NT2/D1 (cell line): ENCODE data around the gene DBN1.
A peak's percentile ranks its signal among the peaks of the same experiment; 100 is the strongest.
"Not testable (repeated sequence)": the region's sequence is repeated elsewhere in the genome, so short reads cannot be mapped to it uniquely, and the experiment has no call there.

Experiments
- DNase-seq: peaks from one replicate; pipeline ENCODE4 v3.0.0-alpha.2; 2011; ENCODE audit warnings: low read depth, low spot score
- H3K27me3 ChIP-seq: 2 replicates; pipeline ENCODE4 v1.6.0; 2011; ENCODE audit warnings: mild to moderate bottlenecking; ENCODE audit not compliant: insufficient read length, insufficient read depth
- H3K36me3 ChIP-seq: 2 replicates; pipeline ENCODE4 v1.6.1; 2011; ENCODE audit warnings: mild to moderate bottlenecking, low read length, mixed read lengths; ENCODE audit not compliant: insufficient read depth, insufficient read length
- H3K4me1 ChIP-seq: 2 replicates; pipeline ENCODE4 v1.5.1; 2011; ENCODE audit not compliant: insufficient read depth, insufficient read length
- H3K4me3 ChIP-seq: 2 replicates; pipeline ENCODE4 v1.5.1; 2011; ENCODE audit warnings: low read depth; ENCODE audit not compliant: insufficient read length
- H3K9ac ChIP-seq: 2 replicates; pipeline ENCODE4 v1.6.0; 2011; ENCODE audit warnings: low read depth; ENCODE audit not compliant: insufficient read length
- H3K9me3 ChIP-seq: 2 replicates; pipeline ENCODE4 v1.5.1; 2011; ENCODE audit warnings: mild to moderate bottlenecking, low read length; ENCODE audit not compliant: insufficient read depth
- SUZ12 ChIP-seq: IDR thresholded peaks from 2 replicates; pipeline ENCODE4 v1.6.1; 2011; ENCODE audit not compliant: insufficient read length, insufficient read depth; ENCODE audit errors: extremely low read depth
- YY1 ChIP-seq: IDR thresholded peaks from 2 replicates; pipeline ENCODE4 v1.6.1; 2011; ENCODE audit not compliant: insufficient read length, insufficient read depth
- ZNF274 ChIP-seq: IDR thresholded peaks from 2 replicates; pipeline ENCODE4 v1.6.1; 2011; ENCODE audit warnings: mild to moderate bottlenecking, low read depth, low read length

DBN1 gene

DNA sequence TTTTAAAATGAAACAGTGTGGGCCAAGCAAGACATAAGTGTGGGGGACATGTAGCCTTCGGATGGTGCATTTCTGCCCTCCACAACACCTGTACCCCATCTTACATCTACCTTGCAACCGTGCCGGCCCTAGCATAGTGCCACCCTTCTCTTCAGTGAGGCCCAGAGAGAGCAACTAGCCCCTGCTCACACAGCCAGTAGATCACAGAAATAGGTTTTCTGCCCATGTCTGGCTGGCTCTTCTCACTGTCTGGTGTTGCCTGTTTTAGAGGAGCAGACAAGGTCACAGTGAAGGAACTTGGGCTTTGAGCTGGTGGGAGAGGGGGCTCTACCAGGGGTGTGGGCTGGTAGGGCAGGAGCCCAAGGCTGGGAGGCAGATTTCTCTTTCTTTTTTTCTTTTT is 12.8 kb upstream of the DBN1 start:
- Histone ChIP-seq H3K9me3 (no peaks in the 10 kb centered on the region), H3K4me3 (no peak overlapping the region), H3K36me3 (peaks cover 98% of the 10 kb centered on the region), H3K4me1 (peaks cover 35% of the 10 kb centered on the region), H3K9ac (peak overlapping the region; percentile 3), H3K27me3 (no peaks in the 10 kb centered on the region)
- no peak for TF ChIP-seq YY1
- no peak for TF ChIP-seq ZNF274
- TF ChIP-seq SUZ12, result no peak
- no peak for DNase-seq

- not testable (repeated sequence) for H3K9me3 ChIP-seq, H3K27me3 ChIP-seq, H3K9ac ChIP-seq, DNase-seq, H3K4me3 ChIP-seq
- peaks cover 97% of the 10 kb centered on the region for H3K36me3 ChIP-seq
- H3K4me1 ChIP-seq, result peaks cover 30% of the 10 kb centered on the region
Measured at GRCh38 chr5:177485753-177486152, 12.3 kb upstream of the DBN1 start.

DNA sequence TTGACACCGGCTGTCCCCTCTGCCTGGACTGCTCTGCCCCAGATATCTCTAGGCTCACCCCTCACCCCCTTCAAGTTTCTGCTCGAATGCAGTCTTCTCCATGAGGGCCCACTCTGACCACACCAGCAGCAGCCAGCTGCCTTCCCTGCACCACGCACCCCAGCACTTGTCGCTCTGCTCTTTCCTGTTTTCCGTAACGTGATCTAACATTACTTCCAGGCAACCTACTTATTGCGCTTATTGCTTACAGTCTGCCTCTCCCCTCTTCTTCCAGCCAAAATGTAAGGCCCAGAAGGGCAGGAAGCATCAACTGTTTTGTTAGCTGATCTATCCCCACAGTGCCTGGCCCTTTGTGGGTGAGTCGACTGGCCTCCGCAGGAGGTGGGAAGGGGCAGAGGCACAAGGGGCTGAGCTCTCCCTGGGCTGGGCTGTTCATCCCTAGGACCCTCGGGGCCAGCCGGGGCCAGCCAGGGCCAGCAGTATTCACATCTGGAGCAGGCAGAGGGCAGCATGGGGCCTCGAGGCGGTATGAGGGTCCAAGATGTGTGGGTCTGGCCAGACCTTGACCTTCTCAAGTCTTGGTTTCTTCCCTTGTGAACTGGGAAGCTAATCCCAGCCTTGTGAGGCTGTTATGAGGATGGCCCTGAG is 11.6 kb upstream of the DBN1 start:
- H3K9ac ChIP-seq, result peak overlapping the region; percentile 26
- no peaks in the 10 kb centered on the region for H3K27me3 ChIP-seq
- no peak for DNase-seq
- peaks cover 92% of the 10 kb centered on the region for H3K36me3 ChIP-seq
- TF ChIP-seq ZNF274 (no peak), SUZ12 (no peak), YY1 (no peak)
- no peaks in the 10 kb centered on the region for H3K9me3 ChIP-seq
- H3K4me3 ChIP-seq, result no peak overlapping the region
- peaks cover 24% of the 10 kb centered on the region for H3K4me1 ChIP-seq

DNA sequence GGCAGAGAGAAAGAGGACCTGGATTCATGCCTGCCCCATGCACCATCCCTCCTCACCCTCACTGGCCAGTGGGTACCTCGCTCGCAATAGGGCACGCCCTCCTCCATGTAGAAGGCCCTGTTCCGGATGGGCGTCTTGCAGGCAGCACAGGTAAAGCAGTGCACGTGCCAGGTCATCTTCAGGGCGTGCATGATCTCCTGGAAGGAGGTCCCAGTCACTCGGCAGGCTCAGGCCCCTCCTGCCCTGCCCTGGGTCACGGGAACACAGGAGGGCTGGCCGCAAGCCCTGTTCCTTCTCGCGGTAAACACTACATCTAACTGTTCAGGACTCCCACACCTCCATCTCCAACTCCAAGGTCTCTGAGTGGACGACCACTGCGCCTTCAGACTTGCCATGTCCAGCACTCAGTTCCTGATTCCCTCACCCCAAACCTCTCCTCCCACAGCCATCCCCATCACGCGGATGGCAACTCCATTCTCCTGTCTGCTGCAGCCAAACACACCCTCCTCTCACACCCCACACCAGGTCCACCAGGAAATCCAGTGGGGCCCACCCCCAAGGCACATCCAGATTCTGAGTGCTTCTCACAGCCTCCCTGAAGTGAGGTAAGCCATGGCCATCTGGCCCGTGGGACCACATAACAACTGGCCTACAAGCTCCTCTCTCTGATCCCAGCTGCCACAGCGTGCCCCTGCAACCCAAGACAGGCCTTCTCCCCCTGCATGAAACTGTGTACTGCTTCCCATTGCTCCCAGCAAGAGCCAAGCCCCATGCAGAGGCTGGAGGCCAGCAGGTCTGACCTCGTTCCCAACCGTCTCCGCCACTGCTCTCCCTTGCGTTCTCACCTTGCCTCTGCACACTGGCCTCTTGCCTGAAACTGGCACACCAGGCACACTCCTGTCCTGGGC is 10.8 kb upstream of the DBN1 start:
- Histone ChIP-seq H3K27me3 (no peaks in the 10 kb centered on the region), H3K9ac (peak overlapping the region; percentile 26), H3K9me3 (no peaks in the 10 kb centered on the region), H3K4me3 (no peak overlapping the region), H3K4me1 (peaks cover 16% of the 10 kb centered on the region), H3K36me3 (peaks cover 92% of the 10 kb centered on the region)
- TF ChIP-seq SUZ12, result no peak
- TF ChIP-seq YY1, result no peak
- no peak for TF ChIP-seq ZNF274
- no peak for DNase-seq

- no peak for DNase-seq
- TF ChIP-seq SUZ12 (no peak), YY1 (no peak), ZNF274 (no peak)
- Histone ChIP-seq H3K4me3 (no peak overlapping the region), H3K36me3 (peaks cover 91% of the 10 kb centered on the region), H3K27me3 (no peaks in the 10 kb centered on the region), H3K9ac (no peak overlapping the region), H3K9me3 (no peaks in the 10 kb centered on the region), H3K4me1 (peaks cover 10% of the 10 kb centered on the region)
Measured at GRCh38 chr5:177483042-177483441, 9.6 kb upstream of the DBN1 start.

GRCh38 chr5:177482359-177482795 is 8.9 kb upstream of the DBN1 start:
- no peak for DNase-seq
- Histone ChIP-seq H3K4me3 (no peak overlapping the region), H3K9ac (no peak overlapping the region), H3K36me3 (peaks cover 91% of the 10 kb centered on the region), H3K9me3 (no peaks in the 10 kb centered on the region), H3K4me1 (peaks cover 10% of the 10 kb centered on the region), H3K27me3 (no peaks in the 10 kb centered on the region)
- no peak for TF ChIP-seq SUZ12
- TF ChIP-seq ZNF274, result no peak
- no peak for TF ChIP-seq YY1

GRCh38 chr5:177479774-177480173 is 6.3 kb upstream of the DBN1 start:
- Histone ChIP-seq H3K36me3 (peaks cover 74% of the 10 kb centered on the region), H3K27me3 (no peaks in the 10 kb centered on the region), H3K4me1 (peaks cover 21% of the 10 kb centered on the region), H3K4me3 (no peak overlapping the region), H3K9ac (peak overlapping the region; percentile 0), H3K9me3 (no peaks in the 10 kb centered on the region)
- DNase-seq, result no peak
- TF ChIP-seq SUZ12, result no peak
- no peak for TF ChIP-seq ZNF274
- no peak for TF ChIP-seq YY1
